ENCODE measurements around the gene FBXO15. TPM values are rescaled to one million over a fixed set of nuclear protein-coding genes. Genes with fewer than 3 reads are reported as not detected.

The FBXO15 gene, protein sequence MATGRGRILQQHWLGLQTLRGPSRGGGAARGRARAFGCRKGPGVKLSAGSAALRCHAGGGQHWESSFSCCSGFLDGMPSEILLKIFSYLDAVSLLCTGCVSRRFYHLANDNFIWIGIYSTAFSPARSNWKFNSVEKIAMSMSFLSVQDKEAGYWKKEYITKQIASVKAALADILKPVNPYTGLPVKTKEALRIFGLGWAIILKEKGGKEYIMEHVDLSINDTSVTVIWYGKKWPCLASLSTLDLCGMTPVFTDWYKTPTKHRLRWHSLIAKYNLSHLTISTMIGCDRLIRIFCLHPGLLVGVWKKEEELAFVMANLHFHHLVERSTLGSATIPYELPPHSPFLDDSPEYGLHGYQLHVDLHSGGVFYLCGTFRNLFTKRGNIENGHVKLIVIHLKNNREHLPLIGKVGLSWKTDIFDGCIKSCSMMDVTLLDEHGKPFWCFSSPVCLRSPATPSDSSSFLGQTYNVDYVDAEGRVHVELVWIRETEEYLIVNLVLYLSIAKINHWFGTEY
- 3.1 TPM for total RNA-seq

DNA sequence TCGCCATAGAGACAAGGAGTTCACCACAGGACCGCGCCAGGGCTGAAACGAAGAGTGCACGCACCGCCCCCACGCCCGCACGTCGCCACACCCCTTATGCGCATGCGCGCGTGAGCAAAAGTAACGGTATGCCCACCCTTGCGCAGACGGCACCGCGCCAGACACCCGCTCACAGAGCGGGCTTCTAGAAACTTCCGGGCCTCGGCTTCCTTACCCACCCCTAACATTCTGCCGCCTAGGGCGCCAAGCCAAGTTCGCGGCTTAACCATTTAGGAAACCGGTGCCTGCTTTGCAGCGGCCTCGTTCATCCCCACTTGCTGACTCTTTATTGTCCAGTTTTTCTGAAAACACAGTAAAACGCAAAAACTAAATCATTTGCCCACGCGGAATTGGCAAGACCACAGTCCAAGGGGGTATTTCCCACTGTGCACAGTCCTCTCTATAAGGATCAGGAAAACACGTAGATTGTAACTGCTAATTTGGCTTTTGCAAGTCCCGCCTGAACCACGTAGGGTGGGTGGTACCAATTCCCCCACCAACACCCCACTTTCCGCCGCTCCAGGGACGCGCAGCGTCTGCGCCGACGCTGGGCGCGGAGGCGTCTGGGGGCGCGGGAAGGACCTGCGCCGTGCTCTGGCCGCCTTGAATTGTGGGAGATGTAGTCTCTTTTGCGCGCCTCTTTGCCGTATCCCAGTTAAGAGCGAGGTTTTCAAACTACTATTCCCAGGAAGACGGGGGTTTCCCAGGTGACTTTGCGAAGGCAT lies at the start of gene FBXO15, which contains the start of gene TIMM21:
FBXO15 (minus strand) TSS at position 56 of the 764 bp plus-strand sequence; CDS start at position 7, 49 bp downstream.
TIMM21 (plus strand) TSS at position 745 of the 764 bp plus-strand sequence. CDS start 286 bp downstream, outside the sequence.
- peak; percentile 93 for DNase-seq

DNA sequence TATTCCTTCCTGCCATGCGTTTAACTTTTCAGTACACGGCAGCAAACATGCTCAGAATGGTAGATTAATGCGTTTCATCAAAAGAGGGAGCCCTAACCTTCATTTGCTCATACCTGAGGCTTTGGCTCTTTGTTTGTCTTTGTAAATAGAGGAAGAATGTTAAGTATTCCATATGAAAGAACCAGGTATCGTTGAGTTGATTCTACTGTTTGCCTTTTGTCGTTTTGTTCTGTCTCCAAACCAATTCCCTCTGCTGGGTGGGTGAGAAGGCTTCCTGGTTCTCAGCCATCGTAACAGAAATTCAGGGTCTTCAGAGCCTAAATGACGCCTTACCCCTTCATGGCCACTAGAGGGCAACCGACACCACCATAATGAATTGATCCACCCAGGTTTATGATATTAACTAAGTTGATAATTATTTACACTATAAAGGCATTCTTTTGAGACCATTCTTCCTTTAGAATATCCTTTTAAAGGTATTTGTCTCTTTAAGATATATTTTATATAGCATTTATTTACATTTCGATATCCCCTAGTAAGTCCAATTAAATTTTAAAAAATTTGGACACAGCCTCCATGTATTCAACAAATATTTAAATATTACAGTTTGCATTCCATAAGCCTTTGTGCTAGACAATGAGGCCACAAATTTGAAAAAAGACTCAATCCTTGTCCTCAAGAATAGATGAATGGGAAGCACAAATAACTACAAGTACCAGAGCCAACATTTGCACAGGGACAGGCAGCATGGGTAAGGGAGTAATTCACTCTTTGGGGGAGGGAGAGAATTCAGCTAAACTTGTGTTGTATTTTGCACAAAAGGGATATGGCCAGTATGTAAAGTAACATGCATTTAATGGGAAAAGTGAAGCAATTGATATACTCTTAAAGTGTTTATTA lies 48.8 kb upstream of the FBXO15 start:
- no peak for DNase-seq

DNA sequence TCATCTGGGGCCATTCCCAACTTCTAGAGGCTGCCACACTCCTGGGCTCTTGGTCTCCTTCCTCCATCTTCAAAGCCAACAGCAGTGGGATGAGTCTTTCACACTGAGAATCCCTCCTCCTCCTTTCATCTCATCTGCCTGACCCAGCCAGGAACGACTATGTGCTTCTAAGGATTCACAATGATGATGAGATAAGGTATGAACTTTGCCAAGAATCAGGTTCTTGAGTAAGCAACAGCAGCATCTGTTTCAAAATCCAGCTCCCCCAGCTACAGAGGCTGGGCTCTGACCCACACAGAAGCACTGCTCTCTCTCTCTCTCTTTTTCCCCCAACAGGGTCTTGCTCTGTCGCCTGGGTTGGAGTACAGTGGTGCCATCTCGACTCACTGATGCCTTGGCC lies 47.1 kb upstream of the FBXO15 start:
- DNase-seq: no peak

DNA sequence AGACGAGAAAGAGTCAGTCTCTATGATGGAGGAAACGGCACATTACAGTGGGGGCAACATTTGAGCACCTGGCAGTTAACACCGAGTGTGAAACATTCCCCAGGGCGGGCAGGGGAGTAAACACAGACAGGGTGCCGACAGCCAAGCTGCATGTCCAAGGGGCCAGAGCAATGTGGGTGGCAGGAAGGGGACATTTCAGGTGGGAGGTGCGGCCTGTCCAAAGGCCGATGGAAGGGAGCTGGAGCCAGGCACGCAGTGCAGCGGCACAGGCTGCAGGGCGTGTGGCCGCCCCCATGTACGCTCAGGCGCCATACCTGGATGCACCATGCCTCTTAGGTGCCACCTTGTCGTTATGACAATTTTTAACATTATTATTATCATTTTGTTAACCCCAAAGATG lies 43.9 kb upstream of the FBXO15 start:
- no peak for DNase-seq

DNA sequence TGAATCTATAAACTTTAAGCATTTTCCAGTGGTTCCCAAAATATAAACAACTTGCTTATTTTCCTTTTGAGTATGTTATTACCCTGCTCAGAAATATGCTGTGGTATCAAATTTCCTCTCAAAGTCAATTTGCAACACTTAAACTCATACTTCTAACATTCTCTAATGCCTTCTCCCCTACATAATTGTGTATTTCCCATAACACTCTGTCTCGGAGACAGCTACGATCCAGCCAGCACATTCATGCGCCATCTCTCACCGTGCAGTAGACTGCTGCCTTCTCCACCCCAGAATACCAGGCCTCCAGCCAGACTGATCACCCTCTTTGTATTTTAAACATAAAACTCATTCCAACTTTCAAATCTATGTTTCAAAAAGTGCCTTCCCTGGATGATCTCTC lies 42.5 kb upstream of the FBXO15 start:
- DNase-seq: no peak

DNA sequence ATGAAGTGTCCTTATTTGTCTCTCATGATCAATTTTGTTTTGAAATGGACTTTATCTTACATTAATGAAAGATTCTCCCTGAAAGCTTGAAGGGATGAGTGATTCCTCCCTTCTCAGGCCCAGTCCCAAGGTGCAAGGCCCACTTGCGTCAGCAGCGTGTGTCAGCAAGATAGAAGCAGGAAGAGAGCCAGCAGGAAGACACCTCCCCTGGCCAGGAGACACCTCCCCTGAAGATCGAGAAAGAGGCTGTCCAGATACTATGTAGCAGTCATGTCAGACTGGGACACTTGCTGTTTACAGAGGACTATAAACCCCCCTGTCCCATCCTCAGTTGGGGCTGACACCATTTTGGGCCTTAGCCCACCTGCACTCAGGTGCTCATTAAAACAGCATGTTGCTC lies 39.0 kb upstream of the FBXO15 start:
- no peak for DNase-seq

DNA sequence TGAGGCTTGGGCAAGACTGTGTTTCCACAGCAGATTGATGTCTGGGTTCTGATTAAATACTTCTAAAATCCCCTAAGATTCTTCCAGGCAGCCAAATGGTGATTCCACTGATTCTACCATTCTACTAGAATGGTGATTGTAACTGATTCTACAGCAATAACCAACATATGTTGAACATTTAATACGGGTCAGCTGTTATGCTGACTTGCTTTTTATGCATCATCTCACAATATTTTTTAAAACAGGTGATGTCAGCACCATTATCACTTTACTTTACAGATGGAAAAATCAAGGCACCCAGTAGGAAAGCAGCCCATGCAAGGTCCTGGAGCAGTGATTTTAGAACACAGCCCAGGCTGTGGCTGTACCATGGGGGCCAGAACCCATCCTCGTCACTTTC lies 38.2 kb upstream of the FBXO15 start:
- DNase-seq: no peak

DNA sequence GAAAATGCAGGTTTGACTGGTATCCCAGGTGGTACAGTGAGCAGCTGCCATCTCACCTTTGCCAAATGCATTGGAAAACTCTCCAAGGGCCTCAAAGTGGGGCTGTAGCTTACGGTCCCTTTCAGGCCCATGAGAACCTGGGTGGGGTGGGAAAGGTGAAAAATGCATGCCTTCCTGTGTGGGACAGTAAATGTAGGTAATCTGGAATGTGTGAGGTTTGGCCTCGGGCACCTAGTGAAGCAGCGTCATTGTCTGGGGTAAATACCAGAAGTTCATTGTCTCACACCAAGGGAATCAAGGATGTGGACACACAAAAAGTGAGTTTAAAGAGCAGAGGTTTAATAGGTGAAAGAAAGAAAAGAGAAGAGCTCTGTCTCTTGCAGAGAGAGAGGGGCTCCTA lies 37.2 kb upstream of the FBXO15 start:
- DNase-seq: no peak

DNA sequence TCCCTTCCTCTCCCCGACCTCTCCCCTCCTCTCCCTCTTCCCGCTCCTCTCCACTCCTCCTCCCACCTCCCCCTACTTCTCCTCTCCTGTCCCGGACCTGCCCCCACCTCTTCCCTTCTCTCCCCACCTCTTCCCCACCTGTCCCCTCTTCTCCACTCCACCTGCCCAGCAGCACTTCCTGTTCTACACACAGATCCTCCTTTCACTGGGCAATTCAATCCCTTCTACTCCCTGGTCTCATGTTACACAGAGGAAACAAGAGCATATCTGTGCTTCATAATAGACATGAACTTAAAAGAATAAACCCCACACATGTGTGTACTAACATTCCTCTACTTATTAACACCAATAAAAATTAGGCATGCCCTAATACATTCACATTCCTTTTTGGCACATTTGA lies 35.5 kb upstream of the FBXO15 start:
- no peak for DNase-seq

DNA sequence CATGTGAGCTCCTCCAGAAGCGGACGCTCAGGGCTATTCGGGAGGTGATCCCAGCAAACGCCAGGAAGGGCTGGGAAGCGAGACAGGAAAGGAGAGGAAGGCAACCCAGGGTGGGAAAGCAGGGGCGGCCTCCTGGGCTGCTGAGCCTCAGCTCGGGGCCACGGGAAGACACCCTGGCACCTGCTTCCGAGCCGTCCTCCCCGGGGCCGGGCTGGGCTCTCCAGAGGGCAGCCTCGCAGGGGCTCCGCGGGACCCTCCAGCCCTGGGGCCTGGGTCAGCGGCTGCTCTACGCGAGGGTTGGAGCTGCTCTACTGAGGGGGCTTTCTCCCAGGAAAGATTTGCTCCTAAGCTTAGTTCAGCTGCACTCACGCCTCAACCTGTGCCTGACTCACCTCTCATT lies 34.7 kb upstream of the FBXO15 start:
- no peak for DNase-seq

DNA sequence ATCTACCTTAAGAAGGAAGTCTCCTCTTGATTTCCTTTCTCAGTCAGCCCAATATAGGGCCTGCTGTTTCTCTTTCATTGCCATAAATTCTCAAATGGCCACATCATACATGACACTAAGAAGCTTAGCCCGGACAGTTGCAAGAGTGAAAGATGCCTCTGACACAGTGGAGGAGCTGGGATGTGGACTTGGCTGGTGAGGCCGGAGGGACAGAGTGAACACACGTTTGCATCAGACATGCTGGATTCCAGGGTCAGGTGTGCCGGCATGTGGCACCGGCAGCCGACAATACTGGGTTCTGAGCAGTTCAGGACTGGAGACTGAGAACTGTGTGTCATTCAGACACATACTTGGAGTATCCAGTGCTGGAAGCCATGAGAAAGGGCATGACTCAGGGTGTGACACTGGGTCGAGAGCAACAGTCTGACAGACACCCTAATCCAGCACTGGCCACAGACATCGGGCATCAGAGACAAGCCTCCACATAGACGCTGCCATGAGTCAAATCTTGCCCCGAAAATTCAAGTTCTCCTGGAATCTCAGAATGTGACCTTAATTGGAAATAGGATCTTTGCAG lies 32.1 kb upstream of the FBXO15 start:
- no peak for DNase-seq

DNA sequence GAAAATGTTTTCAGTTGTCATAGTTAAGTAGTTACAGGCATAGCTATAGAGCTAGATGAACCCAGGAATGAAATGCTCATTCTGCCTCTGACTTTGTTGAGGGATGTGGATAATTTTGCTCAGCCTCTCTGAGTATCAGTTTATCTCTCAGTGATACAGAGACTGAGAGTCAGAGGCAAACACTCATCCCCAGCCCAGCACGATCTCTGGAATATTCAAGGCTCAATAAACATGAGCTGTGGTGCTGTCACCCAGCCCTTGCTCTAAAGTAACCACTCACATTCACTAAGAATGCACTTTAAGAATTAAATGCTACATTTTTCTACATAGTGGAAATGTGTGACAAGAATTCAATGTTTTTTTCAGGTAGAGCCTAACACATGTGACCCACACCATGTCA lies 31.2 kb upstream of the FBXO15 start:
- DNase-seq: no peak

DNA sequence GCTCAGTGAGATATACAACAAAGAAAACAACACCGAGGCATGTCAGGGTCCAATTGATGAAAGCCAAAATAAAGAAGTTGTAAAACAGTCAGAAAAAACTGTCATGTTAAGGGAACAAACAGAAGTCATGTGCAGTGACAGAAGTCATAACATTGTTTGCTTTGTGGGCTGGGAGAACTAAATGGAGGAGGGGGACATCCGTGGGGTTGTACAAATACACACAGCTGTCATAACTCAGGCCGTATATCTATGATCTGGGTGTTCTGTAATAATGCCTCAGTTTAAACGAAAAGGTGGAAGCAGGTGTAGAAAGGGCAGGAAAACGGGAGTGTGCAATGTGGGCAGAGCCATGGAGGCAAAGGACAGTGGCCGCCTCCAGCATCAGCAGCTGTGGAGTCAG lies 28.0 kb upstream of the FBXO15 start:
- no peak for DNase-seq

DNA sequence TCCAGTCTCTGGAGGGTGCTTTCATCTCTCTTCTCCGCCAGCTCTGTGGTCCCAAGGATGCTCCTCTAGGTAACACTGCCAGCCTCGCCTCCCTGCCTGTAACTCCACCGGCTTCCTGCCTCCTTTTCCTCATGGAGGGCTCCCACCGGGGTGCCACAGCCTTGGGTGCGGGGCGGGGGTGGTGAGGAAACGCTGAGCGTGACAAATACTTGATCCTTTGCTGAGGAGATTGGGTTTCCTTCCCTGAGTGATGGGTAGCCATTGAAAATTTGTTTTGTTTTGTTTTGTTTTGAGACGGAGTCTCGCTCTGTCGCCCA lies 25.8 kb upstream of the FBXO15 start:
- DNase-seq: no peak

DNA sequence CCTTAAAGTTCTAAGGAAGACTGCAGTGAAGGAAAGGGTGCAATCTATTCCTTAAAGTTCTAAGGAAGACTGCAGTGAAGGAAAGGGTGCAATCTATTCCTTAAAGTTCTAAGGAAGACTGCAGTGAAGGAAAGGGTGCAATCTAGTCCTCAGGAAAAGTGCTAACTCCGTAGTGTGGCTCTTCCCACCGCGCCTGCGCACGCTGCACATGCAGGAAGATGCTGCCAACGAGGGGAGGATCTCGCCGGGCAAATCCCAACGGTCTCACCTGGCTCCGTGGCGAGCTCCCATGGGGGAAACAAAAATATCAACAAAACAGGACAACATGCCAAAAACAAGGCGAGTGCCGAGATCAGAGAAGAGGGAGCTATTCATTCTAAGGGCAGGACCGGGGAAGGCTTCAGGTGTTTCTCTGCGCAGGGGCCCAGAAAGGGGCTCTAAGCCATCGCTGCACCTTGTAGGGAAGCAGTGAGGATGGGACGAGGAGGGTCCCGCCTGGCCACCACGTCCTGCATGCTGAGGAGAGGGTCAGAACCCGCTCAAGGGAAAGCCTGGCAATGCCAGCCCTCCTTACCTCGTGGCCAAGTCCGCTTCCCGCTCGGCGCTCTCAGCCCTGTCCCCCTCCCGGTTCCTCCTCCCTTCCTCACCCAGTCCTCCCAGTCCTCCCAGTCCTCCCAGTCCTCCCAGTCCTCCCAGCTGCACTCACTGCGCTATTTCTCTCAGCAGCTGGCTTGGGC lies 25.2 kb upstream of the FBXO15 start:
- no peak for DNase-seq

DNA sequence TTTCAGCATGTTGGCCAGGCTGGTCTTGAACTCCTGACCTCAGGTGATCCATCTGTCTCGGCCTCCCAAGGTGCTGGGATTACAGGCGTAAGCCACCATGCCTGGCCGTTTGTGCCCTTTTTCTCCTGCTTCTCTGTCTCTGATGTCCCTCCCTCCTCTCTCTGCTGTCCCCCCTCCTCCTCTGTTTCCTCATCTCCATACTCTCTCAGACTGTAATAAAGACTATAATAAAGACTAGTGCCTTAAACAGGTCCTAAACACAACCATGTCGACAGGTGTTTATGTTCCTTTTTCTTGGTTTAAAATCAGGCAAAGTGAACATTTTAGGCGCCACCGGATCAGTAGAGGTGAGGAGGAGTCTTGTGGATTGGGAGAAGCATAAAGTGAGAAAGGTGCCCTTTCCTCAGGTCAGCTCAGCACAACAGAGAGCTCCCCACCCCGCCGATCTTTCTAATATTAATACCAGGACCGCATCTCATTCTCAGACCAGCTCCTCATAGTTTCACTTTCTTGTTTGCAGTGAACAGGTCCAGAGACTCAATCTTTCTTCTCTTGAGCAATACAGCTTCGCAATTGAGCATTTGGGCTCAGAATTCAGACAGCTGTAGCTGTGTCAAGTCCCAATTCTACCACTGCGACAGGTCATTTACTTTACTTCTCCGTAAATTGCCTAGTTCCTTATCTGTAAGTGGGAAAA lies 24.4 kb upstream of the FBXO15 start:
- DNase-seq: no peak

DNA sequence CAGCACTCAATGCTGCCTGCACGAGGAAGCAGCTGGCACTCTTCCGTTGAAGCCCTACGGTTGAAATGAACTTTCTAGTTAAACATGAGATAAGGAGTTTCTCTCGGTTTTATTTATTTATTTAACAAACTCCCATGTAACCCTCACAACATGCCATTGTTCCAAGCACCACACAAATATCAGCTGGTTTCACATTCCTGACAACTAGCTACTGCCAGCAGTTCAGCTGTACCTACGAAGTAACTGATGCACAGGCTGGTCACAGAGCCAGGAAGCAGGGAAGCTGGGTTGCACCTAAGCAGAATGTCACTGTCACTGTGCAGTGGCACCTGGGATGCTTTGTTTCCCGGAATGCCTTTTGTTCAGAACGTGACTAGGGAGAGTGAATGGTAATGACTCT lies 18.8 kb upstream of the FBXO15 start:
- no peak for DNase-seq

DNA sequence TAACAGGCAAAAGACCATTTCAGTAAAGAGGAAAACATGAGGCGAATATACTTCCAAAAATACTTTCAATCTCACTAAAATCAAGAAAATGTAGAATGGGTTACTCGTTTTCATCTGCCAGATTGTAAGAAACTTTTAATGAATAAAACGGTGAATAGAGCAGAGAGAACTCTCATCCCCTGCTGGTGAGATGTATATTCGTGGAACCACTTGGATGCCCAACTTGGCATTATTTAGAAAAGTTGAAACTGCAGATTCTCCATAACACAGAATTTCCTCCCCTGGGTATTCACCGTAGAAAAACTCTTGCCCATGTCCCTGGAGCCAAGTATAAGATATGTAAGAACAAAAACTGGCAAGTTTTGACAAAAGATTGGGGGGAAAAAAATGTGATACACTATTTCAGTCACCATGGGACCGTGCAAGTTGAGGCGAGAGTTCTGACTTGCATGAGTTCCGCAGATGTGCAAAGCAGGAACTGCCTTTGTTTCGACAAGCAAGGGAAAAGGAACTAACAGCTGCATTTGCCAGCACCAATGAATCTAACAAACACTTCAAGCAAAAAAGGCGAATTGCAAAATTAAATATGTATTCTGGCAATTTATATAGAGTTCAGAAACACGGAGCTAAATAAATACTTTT lies 15.5 kb upstream of the FBXO15 start:
- no peak for DNase-seq

DNA sequence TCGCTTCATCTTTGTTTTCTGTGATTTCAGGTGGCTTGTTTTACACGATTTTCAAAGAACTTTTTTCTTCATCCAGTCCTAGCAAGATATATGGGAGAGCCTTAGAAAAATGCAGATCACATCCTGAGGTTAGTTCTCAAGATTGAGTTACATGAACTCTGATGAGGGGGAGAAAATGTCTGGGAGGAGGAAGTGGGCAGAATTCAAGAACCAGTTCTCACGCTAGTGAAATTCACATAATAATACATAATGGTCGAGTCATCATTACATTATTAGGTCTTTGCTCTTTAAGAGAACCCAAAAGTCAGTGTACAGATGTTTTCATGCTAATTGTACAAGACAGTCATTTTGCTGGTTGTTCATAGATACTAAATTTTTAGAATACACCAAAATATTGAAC lies 7.6 kb upstream of the FBXO15 start:
- no peak for DNase-seq

DNA sequence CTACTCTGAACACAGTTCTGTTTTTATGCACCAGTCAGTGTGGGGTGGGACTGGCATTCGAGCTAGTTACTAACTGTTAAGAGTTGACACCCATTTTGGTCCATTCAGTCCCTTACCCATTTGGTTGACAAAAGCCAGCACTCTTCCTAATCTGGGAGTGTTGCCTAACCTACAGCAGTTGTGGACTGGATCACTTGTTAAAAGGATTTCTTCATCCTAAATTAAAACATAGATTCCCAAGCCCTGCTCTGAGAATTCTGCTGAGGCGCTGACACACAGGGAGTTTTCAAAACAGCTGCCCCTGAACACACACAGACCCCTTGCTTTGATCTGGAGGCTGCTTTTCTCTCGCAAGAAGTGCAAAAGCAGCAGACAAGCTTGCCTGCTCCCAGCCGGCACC lies 7.1 kb upstream of the FBXO15 start:
- no peak for DNase-seq
